ENCODE measurements around the gene CEMIP. TPM values are rescaled to one million over a fixed set of nuclear protein-coding genes. Genes with fewer than 3 reads are reported as not detected.

CEMIP gene
- total RNA-seq, 1 experiment from 2014 or later: 3.1 TPM

DNA sequence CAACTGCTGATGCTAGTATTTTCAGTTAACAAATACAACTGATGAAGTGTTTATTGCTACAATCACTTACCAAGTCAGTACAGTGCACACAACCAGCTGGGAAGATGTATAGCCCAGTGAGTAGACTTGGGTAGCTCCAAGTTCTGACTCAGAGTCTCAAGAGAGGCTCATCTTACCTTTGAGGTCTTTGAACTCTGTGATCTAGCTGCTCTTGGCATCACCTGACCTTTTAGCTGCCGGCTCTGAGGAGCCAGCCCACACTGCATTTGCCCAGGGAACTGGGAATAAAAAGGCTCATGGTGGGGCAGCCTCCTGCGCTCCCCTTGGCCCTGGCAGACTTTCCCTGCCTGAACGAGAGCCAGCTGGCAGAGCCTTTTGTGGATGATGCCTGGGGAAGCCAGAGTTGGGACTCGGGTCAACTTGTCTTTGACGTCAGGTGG lies 82.6 kb downstream of the CEMIP start:
- H4K20me1 ChIP-seq (ENCODE audit: low read length): no peaks in the 10 kb centered on the region
- ChIA-PET POLR2A (ENCODE audit: unreplicated experiment) (no interaction called here), CTCF (no interaction called here)
- H3K4me3 ChIP-seq (ENCODE audit: low read length): no peak overlapping the region
- DNase-seq (no peak), ATAC-seq (no peak)
- no peak overlapping the region for H3K9ac ChIP-seq (ENCODE audit: low read length)
- no peak overlapping the region for H3K27ac ChIP-seq (ENCODE audit: low read length)
- no peak overlapping the region for H3K4me2 ChIP-seq (ENCODE audit: low read length)
- no peak overlapping the region for H2AFZ ChIP-seq (ENCODE audit: low read length)
- intact Hi-C loops (cut with micrococcal nuclease): no loop called here
- no peaks in the 10 kb centered on the region for H3F3A ChIP-seq (ENCODE audit: low read length, unreplicated experiment)
- no peaks in the 10 kb centered on the region for H3K9me2 ChIP-seq (replicated peaks; ENCODE audit: low read length)
- no peaks in the 10 kb centered on the region for H3K36me3 ChIP-seq (ENCODE audit: low read depth, low read length)
- no TSS peak for BruUV-seq (replicated peaks)
- H3K4me1 ChIP-seq (ENCODE audit: insufficient read depth, low read length): peaks cover 11% of the 10 kb centered on the region
- no peaks in the 10 kb centered on the region for H3K79me2 ChIP-seq (ENCODE audit: low read length)
- TF ChIP-seq EZH2 (IDR thresholded peaks at IDR 0.05; ENCODE audit: low read length, unreplicated experiment) (no peak), EZH2phosphoT487 (IDR thresholded peaks at IDR 0.05; ENCODE audit: borderline replicate concordance, low read length) (no peak)
- H3K9me3 ChIP-seq (ENCODE audit: low read length): no peaks in the 10 kb centered on the region
- no peaks in the 10 kb centered on the region for H3K27me3 ChIP-seq (ENCODE audit: low read length)

DNA sequence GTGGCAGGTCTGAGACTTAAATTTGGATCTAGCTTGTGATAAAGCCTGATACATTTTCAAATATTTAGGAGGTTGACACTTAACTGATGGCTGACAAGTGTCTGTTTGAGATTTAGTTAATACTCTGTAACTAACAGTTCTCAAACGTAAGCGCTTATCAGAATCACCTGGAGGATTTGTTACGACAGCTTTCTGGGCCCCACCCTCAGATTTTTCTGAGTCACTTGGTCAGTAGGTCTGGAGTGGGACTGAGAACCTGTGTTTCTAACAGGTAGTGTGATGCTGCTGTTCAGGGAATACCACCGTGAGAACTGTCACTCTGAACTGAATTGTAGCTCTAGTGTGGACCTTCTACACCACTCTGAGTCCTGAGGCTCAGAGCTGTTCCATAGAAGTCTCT lies 85.5 kb downstream of the CEMIP start:
- no peak overlapping the region for H2AFZ ChIP-seq (ENCODE audit: low read length)
- H3K27me3 ChIP-seq (ENCODE audit: low read length): no peaks in the 10 kb centered on the region
- H4K20me1 ChIP-seq (ENCODE audit: low read length): no peaks in the 10 kb centered on the region
- CTCF ChIA-PET: no interaction called here
- no peak overlapping the region for H3K4me2 ChIP-seq (ENCODE audit: low read length)
- TF ChIP-seq, protein P1, sequence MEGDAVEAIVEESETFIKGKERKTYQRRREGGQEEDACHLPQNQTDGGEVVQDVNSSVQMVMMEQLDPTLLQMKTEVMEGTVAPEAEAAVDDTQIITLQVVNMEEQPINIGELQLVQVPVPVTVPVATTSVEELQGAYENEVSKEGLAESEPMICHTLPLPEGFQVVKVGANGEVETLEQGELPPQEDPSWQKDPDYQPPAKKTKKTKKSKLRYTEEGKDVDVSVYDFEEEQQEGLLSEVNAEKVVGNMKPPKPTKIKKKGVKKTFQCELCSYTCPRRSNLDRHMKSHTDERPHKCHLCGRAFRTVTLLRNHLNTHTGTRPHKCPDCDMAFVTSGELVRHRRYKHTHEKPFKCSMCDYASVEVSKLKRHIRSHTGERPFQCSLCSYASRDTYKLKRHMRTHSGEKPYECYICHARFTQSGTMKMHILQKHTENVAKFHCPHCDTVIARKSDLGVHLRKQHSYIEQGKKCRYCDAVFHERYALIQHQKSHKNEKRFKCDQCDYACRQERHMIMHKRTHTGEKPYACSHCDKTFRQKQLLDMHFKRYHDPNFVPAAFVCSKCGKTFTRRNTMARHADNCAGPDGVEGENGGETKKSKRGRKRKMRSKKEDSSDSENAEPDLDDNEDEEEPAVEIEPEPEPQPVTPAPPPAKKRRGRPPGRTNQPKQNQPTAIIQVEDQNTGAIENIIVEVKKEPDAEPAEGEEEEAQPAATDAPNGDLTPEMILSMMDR (conservative IDR thresholded peaks at IDR 0.05; ENCODE audit: low read depth, low read length): no peak
- TF ChIP-seq EZH2 (IDR thresholded peaks at IDR 0.05; ENCODE audit: low read length, unreplicated experiment) (no peak), EZH2phosphoT487 (IDR thresholded peaks at IDR 0.05; ENCODE audit: borderline replicate concordance, low read length) (no peak)
- ATAC-seq: no peak
- H3K4me1 ChIP-seq (ENCODE audit: insufficient read depth, low read length): no peaks in the 10 kb centered on the region
- DNase-seq: no peak
- no peaks in the 10 kb centered on the region for H3K79me2 ChIP-seq (ENCODE audit: low read length)
- H3K36me3 ChIP-seq (ENCODE audit: low read depth, low read length): no peaks in the 10 kb centered on the region
- intact Hi-C loops (cut with micrococcal nuclease): no loop called here
- no peaks in the 10 kb centered on the region for H3K9me3 ChIP-seq (ENCODE audit: low read length)
- POLR2A ChIA-PET (ENCODE audit: unreplicated experiment): no interaction called here
- H3K27ac ChIP-seq (ENCODE audit: low read length): no peak overlapping the region
- no peaks in the 10 kb centered on the region for H3F3A ChIP-seq (ENCODE audit: low read length, unreplicated experiment)
- no peaks in the 10 kb centered on the region for H3K9me2 ChIP-seq (replicated peaks; ENCODE audit: low read length)
- no peak overlapping the region for H3K4me3 ChIP-seq (ENCODE audit: low read length)
- no TSS peak for BruUV-seq (replicated peaks)
- H3K9ac ChIP-seq (ENCODE audit: low read length): no peak overlapping the region

GRCh38 chr15:80866936-80867335 lies 87.8 kb downstream of the CEMIP start:
- H3K27ac ChIP-seq (ENCODE audit: low read length): no peak overlapping the region
- ChIA-PET POLR2A (ENCODE audit: unreplicated experiment) (no interaction called here), CTCF (no interaction called here)
- H3K4me3 ChIP-seq (ENCODE audit: low read length): no peak overlapping the region
- no peaks in the 10 kb centered on the region for H3K36me3 ChIP-seq (ENCODE audit: low read depth, low read length)
- intact Hi-C loops (cut with micrococcal nuclease): no loop called here
- no peak overlapping the region for H3K9ac ChIP-seq (ENCODE audit: low read length)
- H3K27me3 ChIP-seq (ENCODE audit: low read length): no peaks in the 10 kb centered on the region
- no peaks in the 10 kb centered on the region for H3K9me2 ChIP-seq (replicated peaks; ENCODE audit: low read length)
- H3F3A ChIP-seq (ENCODE audit: low read length, unreplicated experiment): no peaks in the 10 kb centered on the region
- H3K9me3 ChIP-seq (ENCODE audit: low read length): no peaks in the 10 kb centered on the region
- no peaks in the 10 kb centered on the region for H3K79me2 ChIP-seq (ENCODE audit: low read length)
- no peak overlapping the region for H3K4me2 ChIP-seq (ENCODE audit: low read length)
- no peak for ATAC-seq
- H4K20me1 ChIP-seq (ENCODE audit: low read length): no peaks in the 10 kb centered on the region
- no peak overlapping the region for H2AFZ ChIP-seq (ENCODE audit: low read length)
- no peak for TF ChIP-seq EZH2phosphoT487 (IDR thresholded peaks at IDR 0.05; ENCODE audit: borderline replicate concordance, low read length)
- TF ChIP-seq, protein P1 (conservative IDR thresholded peaks at IDR 0.05; ENCODE audit: low read depth, low read length): no peak
- no peak for TF ChIP-seq EZH2 (IDR thresholded peaks at IDR 0.05; ENCODE audit: low read length, unreplicated experiment)
- H3K4me1 ChIP-seq (ENCODE audit: insufficient read depth, low read length): no peaks in the 10 kb centered on the region
- no TSS peak for BruUV-seq (replicated peaks)
- DNase-seq: no peak

Data from PC-3 (cell line).